PC-3 (cell line): Measurements from ENCODE around the gene ATF7. TPM values are rescaled to one million over a fixed set of nuclear protein-coding genes. Genes with fewer than 3 reads are reported as not detected.

Experiments
- ATAC-seq: fragments of 200-7000 bp; cut with Tn5 transposase; 2 replicates; pipeline ENCODE4 v1.9.1; 2020; ENCODE audit warnings: mild to moderate bottlenecking, moderate library complexity
- BruUV-seq: library from RNA; stranded (reverse); fragments of 400-500 nt; replicated peaks from 2 replicates; lab custom pipeline; 2021; lab: Mats Ljungman, UMichigan
- CTCF ChIA-PET: fragments of 300-600 bp; sonication (Branson Sonifier 250); formaldehyde crosslinking; loops from one replicate; lab custom pipeline; 2022; ENCODE audit warnings: antibody characterized with exemption; lab: Charles Lee
- POLR2A ChIA-PET: fragments of 300-600 bp; sonication (Branson Sonifier 250); formaldehyde crosslinking; loops from one replicate; lab custom pipeline; 2022; ENCODE audit warnings: antibody characterized with exemption; ENCODE audit not compliant: unreplicated experiment; lab: Charles Lee
- DNase-seq: peaks from one replicate; pipeline ENCODE4 v3.0.0-alpha.2; 2015
- H2AFZ ChIP-seq: fragments of 300-600 bp; sonication (generic); 2 replicates; pipeline ENCODE4 v1.6.0; 2016; ENCODE audit warnings: antibody characterized with exemption, low read length
- H3F3A ChIP-seq: fragments of 300-600 bp; sonication (generic); one replicate; pipeline ENCODE4 v1.6.0; 2017; ENCODE audit warnings: antibody characterized with exemption, low read length, control low read depth, mild to moderate bottlenecking; ENCODE audit not compliant: unreplicated experiment
- H3K27ac ChIP-seq: fragments of 300-600 bp; sonication (generic); 2 replicates; pipeline ENCODE4 v1.5.1; 2016; ENCODE audit warnings: mild to moderate bottlenecking, low read length
- H3K27me3 ChIP-seq: fragments of 300-600 bp; sonication (generic); 2 replicates; pipeline ENCODE4 v1.6.1; 2016; ENCODE audit warnings: low read length, mixed read lengths
- H3K36me3 ChIP-seq: fragments of 300-600 bp; sonication (generic); 2 replicates; pipeline ENCODE4 v1.6.1; 2016; ENCODE audit warnings: low read depth, mixed run types, low read length, mixed read lengths
- H3K4me1 ChIP-seq: fragments of 300-600 bp; sonication (generic); 2 replicates; pipeline ENCODE4 v1.5.1; 2016; ENCODE audit warnings: low read length; ENCODE audit not compliant: insufficient read depth
- H3K4me2 ChIP-seq: fragments of 300-600 bp; sonication (generic); 2 replicates; pipeline ENCODE4 v1.6.0; 2016; ENCODE audit warnings: low read length
- H3K4me3 ChIP-seq: fragments of 300-600 bp; sonication (generic); 2 replicates; pipeline ENCODE4 v1.5.1; 2016; ENCODE audit warnings: mild to moderate bottlenecking, low read length, mixed read lengths
- H3K79me2 ChIP-seq: fragments of 300-600 bp; sonication (generic); 2 replicates; pipeline ENCODE4 v1.6.1; 2017; ENCODE audit warnings: low read length, mixed read lengths
- H3K9ac ChIP-seq: fragments of 300-600 bp; sonication (generic); 2 replicates; pipeline ENCODE4 v1.6.0; 2016; ENCODE audit warnings: mild to moderate bottlenecking, low read length
- H3K9me2 ChIP-seq: fragments of 300-600 bp; sonication (generic); replicated peaks from 2 replicates; pipeline ENCODE4 v1.6.1; 2016; ENCODE audit warnings: mixed run types, low read length, mixed read lengths
- H3K9me3 ChIP-seq: fragments of 300-600 bp; sonication (generic); 2 replicates; pipeline ENCODE4 v1.6.1; 2016; ENCODE audit warnings: low read length, mixed read lengths
- H4K20me1 ChIP-seq: fragments of 300-600 bp; sonication (generic); 2 replicates; pipeline ENCODE4 v1.6.1; 2016; ENCODE audit warnings: low read length, mixed read lengths
- EZH2 ChIP-seq: fragments of 300-600 bp; sonication (generic); IDR thresholded peaks from one replicate; pipeline ENCODE4 v1.6.1; 2017; ENCODE audit warnings: antibody characterized with exemption, mild to moderate bottlenecking, low read length; ENCODE audit not compliant: unreplicated experiment
- EZH2phosphoT487 ChIP-seq: fragments of 300-600 bp; sonication (generic); IDR thresholded peaks from 2 replicates; pipeline ENCODE4 v1.6.1; 2018; ENCODE audit warnings: mild to moderate bottlenecking, antibody characterized with exemption, low read length, borderline replicate concordance
- intact Hi-C: fragments of 100-400 bp; cut with micrococcal nuclease; formaldehyde crosslinking; loops from 2 replicates; pipeline ENCODE4 v1.9.0; 2023
- total RNA-seq: library from RNA; depleted of rRNA; stranded (reverse); fragments of >200 nt; gene quantifications from 2 replicates; pipeline ENCODE4 v1.2.3, GENCODE V29; 2014
- TF ChIP-seq, protein P1 (sequence below): fragments of 300-600 bp; sonication (generic); conservative IDR thresholded peaks from 2 replicates; pipeline ENCODE4 v1.5.1; 2017; ENCODE audit warnings: antibody characterized with exemption, low read depth, mild to moderate bottlenecking, low read length

The ATF7 gene
- total RNA-seq, 1 experiment from 2014 or later: 7.9 TPM

DNA sequence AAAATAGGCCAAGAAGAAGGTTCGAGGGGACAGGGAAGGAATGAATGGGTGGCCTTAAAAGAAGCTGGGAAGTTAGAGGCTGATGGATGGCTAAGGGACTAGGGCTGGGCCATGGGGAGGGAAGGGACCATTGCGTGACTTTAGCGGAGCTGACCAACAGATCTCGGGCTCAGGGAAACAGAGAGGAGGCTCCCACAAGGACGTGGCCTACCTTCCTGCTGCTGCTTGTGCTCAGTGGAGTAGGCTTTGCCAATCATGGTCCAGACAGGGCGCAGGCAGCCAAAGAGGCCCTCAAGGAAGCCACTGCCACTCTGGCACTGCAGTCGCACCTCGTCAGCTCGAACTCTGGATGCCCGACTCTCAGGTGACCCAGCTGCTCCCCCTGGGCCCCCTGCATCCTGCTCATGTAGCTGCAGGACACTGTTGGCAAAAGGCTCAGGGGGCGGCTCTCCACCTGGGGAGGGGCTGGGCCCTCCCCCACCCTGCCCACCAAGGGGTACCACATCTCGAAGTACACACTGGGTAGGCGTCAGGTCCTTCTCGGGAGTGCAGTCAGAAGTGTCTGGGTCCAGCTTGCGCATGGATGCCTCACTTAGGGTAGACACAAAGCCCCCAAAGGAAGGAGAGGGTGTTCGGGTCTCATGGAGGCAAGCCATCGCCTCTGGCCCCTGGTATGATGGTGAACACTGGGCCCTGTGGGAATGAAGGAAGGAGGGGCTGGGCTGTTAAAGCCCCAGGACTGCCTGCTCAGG is 139.3 kb downstream of the ATF7 start:
- POLR2A ChIA-PET: no interaction called here
- peaks cover 20% of the 10 kb centered on the region; the same call in 1 of the 2 replicates for H3K36me3 ChIP-seq

DNA sequence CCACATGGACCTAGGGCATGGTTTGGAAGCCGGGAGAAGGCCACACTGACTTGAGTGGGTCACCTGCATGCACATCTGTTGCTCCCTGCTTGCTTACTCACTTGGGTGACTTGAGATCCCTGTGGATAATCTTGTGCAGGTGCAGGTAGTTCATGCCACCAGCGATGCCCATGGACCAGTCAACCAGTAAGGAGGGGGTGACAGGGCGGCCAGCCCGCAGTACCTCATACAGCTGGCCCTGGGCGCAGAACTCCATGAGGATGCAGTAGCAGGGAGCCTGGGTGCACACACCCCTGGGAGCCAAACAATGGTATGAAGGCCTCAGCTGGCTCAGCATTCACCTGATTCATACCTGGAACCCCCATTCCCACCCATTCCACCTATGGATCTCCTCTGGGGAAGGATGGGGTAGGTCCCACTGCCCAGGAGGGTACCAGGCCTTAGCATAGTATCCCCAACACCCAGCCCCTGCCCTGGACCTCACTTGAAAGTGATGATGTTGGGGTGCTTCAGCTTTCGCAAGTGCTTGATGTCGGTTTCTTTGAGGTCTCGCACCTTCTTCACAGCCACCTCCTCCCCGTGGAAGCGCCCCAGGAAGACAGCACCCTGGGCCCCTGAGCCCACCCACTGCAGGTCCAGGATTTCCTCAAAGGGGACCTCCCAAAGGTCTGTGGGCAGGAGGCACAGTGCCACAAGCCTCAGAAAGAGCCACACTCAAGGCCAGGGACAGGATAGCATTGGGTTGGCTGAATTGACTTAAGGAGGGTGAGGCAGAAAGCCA is 140.0 kb downstream of the ATF7 start:
- Histone ChIP-seq H3K27me3 (no peaks in the 10 kb centered on the region), H3K4me2 (no peak overlapping the region), H3K9me3 (no peaks in the 10 kb centered on the region), H3F3A (peaks cover 16% of the 10 kb centered on the region), H3K9ac (no peak overlapping the region), H3K9me2 (no peaks in the 10 kb centered on the region), H3K27ac (no peak overlapping the region), H3K79me2 (no peaks in the 10 kb centered on the region), H3K4me1 (no peaks in the 10 kb centered on the region), H3K36me3 (peaks cover 25% of the 10 kb centered on the region; the same call in 1 of the 2 replicates), H3K4me3 (no peak overlapping the region), H2AFZ (no peak overlapping the region), H4K20me1 (0 out of 2 replicates have a peak, but pooled peaks cover 9% of the 10 kb centered on the region)
- BruUV-seq: no TSS peak
- ATAC-seq (no peak), DNase-seq (no peak)
- ChIA-PET POLR2A (no interaction called here), CTCF (no interaction called here)
- intact Hi-C loops: no loop called here
- TF ChIP-seq EZH2: no peak
- TF ChIP-seq, protein P1, sequence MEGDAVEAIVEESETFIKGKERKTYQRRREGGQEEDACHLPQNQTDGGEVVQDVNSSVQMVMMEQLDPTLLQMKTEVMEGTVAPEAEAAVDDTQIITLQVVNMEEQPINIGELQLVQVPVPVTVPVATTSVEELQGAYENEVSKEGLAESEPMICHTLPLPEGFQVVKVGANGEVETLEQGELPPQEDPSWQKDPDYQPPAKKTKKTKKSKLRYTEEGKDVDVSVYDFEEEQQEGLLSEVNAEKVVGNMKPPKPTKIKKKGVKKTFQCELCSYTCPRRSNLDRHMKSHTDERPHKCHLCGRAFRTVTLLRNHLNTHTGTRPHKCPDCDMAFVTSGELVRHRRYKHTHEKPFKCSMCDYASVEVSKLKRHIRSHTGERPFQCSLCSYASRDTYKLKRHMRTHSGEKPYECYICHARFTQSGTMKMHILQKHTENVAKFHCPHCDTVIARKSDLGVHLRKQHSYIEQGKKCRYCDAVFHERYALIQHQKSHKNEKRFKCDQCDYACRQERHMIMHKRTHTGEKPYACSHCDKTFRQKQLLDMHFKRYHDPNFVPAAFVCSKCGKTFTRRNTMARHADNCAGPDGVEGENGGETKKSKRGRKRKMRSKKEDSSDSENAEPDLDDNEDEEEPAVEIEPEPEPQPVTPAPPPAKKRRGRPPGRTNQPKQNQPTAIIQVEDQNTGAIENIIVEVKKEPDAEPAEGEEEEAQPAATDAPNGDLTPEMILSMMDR: no peak
- no peak for TF ChIP-seq EZH2phosphoT487

More for the DNA sequence above, 139.3 kb downstream of the ATF7 start:
- no peaks in the 10 kb centered on the region for H3K4me1 ChIP-seq
- intact Hi-C loops: no loop called here
- TF ChIP-seq, protein P1: no peak
- TF ChIP-seq EZH2phosphoT487: no peak
- no peak for TF ChIP-seq EZH2
- ATAC-seq (no peak), DNase-seq (no peak)
- no peak overlapping the region for H3K4me3 ChIP-seq
- CTCF ChIA-PET: no interaction called here
- no peak overlapping the region for H3K27ac ChIP-seq
- no TSS peak for BruUV-seq
- no peak overlapping the region for H3K9ac ChIP-seq
- no peaks in the 10 kb centered on the region for H3K9me2 ChIP-seq
- no peak overlapping the region for H3K4me2 ChIP-seq
- H3F3A ChIP-seq: peaks cover 12% of the 10 kb centered on the region
- H2AFZ ChIP-seq: no peak overlapping the region
- H3K27me3 ChIP-seq: no peaks in the 10 kb centered on the region
- H4K20me1 ChIP-seq: 0 out of 2 replicates have a peak, but pooled peaks cover 4% of the 10 kb centered on the region
- no peaks in the 10 kb centered on the region for H3K9me3 ChIP-seq
- no peaks in the 10 kb centered on the region for H3K79me2 ChIP-seq
